Posterior vena cava (tissue), 2 donors: ENCODE data around the gene PPP3CB. TPM values are rescaled to one million over a fixed set of nuclear protein-coding genes. Genes with fewer than 3 reads are reported as not detected.
"Not testable (repeated sequence)": the region's sequence is repeated elsewhere in the genome, so short reads cannot be mapped to it uniquely, and the experiment has no call there.

Experiments
- DNase-seq: peaks from one replicate; pipeline ENCODE4 v3.0.0-alpha.2; 2020; ENCODE audit warnings: low spot score
- intact Hi-C, 2 donors: fragments of 100-400 bp; cut with DNase I; formaldehyde crosslinking; loops; one replicate each; pipeline versions ENCODE4 v1.14.1 to v1.14.2; 2022 to 2023
- total RNA-seq, 2 donors: library from RNA; stranded (reverse); fragmentation: NEBNext Ultra II Directional; extraction: Animal tissue kit (Norgen Biotek cat#: 25700); gene quantifications; one replicate each; pipeline ENCODE4 v1.2.1, GENCODE V29; 2021
- donor health status: DM: yes; HTN: yes; CAD: no.
- donor health status: DM: yes; HTN: yes; CAD: no.

The PPP3CB gene
- total RNA-seq, 2 donors from 2014 or later, result 70.4 to 76.3 TPM

DNA sequence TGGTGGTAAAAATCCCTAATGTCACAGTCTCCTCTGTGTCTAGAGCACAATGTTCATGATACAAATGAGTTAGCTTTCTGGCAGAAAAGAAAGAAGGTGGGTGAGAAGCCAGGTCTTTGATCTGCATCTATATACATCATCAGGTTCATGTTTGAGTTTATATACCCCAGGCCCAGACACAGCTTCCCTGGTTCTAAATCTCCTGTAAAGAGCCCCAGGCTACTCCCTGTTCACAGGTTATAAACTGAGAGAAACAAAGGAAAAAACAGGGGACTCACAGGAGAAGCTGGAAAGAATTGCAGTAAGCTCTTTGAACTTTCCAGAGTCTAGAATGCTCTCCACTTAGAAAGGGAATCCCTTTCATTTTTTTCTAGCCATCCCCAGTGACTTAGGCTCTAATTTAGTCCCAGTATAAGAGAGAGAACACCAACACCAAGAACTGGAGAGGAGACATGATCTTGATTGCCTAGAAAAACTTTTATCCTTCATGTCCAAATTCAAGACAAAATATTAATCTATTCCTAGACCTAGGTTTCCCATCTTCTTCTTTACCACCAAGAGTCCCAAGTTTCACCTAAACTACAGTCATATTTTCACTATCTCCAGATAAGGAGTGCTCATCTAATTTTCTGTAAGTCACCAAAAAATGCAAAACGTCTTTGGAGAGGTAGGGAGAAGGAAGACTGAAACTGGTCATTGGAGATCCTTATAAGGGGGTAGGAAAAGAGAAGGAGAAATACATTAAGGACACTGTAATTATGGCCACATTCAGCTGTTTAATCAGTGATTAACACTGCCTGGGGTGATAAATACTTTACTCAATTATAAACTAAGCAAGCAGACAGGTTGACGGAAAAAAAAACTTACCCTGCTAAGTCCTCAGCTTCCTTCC is 62.9 kb downstream of the PPP3CB start:
- DNase-seq, result no peak
- intact Hi-C loops, result no loop called here

GRCh38 chr10:73426318-73426717 is 69.5 kb downstream of the PPP3CB start:
- no peak for DNase-seq
- intact Hi-C loops, result no loop called here

GRCh38 chr10:73424478-73424877 is 71.3 kb downstream of the PPP3CB start:
- intact Hi-C loops, result no loop called here
- DNase-seq, result no peak

GRCh38 chr10:73423309-73423708 is 72.5 kb downstream of the PPP3CB start:
- intact Hi-C loops, result no loop called here
- no peak for DNase-seq

GRCh38 chr10:73416571-73416970 is 79.3 kb downstream of the PPP3CB start:
- intact Hi-C loops, result no loop called here
- DNase-seq, result no peak

GRCh38 chr10:73414230-73414945 is 81.4 kb downstream of the PPP3CB start:
- no peak for DNase-seq
- intact Hi-C loops, result no loop called here

DNA sequence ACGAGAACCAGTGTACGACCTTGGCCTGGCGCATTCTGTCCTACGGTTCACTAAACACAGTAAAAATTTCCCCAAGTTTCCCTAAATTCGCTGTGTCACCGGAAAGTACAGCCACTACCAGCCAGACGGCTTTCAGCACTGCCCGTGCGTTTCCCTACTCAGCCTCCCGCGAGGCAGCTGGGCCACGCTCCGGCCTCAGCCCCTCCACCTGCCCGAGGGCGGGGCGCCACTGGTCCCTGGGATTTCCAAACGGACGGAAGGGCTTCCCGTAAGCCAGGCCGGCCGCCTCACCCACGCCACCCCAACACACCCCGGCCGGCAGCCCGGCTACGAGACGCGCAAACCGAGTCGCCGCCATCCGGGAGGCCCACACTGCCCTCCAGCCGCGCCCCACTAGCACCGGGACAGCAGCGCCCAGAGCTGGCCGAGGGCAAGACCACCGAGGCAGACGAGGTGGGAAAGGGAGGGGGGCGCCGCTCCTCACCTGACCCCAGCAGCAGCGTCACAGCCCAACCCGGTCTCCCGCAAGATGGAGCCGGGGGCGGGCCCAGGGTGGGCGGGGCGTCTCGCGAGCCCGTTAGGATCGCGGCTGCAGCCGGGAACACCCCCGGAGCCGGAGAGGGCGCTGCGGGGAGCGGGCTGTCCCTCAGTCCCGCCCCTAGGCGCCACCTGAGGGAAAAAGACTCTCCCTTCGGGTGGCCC is 82.1 kb downstream of the PPP3CB start, which contains the start of gene ANXA7:
Gene ANXA7, minus strand, starts transcription at position 531 of the 702 bp plus-strand sequence. CDS start 13,202 bp downstream, outside the sequence.
- peak; percentile 98 for DNase-seq
- intact Hi-C loops, result no loop called here

DNA sequence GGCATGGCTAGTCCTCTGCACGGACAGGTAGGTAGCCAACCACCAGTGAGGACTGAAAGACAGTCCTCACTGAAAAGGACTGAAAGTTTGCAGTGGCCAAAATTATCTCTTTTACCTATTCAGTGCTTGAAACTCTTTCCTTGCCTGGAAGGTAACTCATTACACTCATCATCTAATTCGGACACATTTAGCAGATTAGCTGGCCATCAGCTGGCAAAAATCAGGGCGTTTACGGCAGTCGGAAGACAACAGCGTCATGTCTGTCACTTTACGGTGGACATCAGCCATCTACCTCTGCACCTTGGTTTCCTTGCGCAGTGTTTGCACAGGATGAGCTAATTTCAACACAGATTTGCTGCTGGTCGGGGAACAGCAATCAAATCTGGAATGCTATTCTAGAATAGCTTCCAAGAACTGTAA is 82.7 kb downstream of the PPP3CB start:
- no peak for DNase-seq
- intact Hi-C loops, result no loop called here

- DNase-seq, result no peak
- intact Hi-C loops, result no loop called here
Measured at GRCh38 chr10:73410897-73411296, 84.9 kb downstream of the PPP3CB start.

- intact Hi-C loops, result no loop called here
- no peak for DNase-seq
Measured at GRCh38 chr10:73408978-73409521, 86.8 kb downstream of the PPP3CB start.

DNA sequence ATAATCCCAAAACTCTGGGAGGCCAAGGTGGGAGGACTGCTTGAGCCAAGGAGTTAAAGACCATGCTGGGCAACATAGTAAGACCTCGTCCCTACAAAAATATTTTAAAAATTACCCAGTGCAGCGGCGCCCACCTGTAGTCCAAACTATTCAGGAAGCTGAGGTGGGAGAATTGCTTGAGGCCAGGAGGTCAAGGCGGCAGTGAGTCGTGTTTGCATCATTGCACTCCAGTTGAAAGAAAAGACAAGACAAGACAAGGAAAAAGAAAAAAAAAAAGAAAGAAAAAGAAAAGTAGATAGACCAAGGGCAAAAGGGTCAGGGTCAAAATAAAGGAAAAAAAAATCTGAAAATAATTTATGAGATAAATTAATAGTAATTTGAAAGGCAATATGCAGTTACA is 87.8 kb downstream of the PPP3CB start:
- intact Hi-C loops, result no loop called here

GRCh38 chr10:73407495-73407894 is 88.3 kb downstream of the PPP3CB start:
- intact Hi-C loops, result no loop called here
- no peak for DNase-seq

More for the DNA sequence above, 87.8 kb downstream of the PPP3CB start:
- DNase-seq, result no peak

GRCh38 chr10:73406846-73407245 is 89.0 kb downstream of the PPP3CB start:
- DNase-seq, result no peak

DNA sequence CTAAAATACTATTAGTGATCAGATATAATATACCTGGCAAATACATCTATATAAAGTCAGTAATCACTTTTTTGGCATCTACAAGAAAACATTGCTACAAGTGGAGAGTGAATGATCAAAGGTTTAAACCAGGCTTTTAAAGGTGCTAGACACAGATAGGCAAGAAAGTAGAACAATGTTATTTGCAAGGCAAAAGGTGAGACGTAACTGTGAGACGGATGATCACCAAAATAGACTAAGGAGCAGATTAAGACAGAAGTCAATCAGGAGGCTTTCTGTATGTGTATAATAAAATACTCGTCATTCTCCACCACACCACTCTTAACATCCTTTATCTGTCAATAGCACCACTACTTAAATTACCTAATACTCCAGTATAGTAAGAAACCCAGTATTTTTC is 90.3 kb downstream of the PPP3CB start:
- DNase-seq, result no peak
- intact Hi-C loops, result no loop called here

More at GRCh38 chr10:73406846-73407245, 89.0 kb downstream of the PPP3CB start:
- intact Hi-C loops, result no loop called here

- DNase-seq, result no peak
- intact Hi-C loops, result no loop called here
Measured at GRCh38 chr10:73404690-73405089, 91.1 kb downstream of the PPP3CB start.

GRCh38 chr10:73401636-73402035 is 94.2 kb downstream of the PPP3CB start:
- DNase-seq, result no peak
- intact Hi-C loops, result no loop called here

DNA sequence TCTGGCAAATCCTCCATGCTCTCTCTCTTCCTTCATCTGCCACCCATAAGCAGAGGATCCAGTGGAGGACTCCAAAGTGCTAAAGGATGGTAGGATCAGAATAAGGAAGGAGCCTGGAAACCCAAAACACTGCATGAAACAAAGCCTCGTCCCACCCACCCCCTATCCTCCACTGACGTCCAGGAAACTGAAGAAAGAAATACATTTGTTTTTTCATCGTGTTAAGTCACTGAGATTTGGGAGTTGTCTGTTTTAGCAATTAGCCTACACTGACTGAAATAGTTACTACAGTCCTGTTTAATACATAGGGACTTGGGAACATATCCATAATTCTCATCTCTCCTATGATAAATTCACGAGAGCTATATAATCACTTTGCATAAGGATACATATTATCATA is 96.8 kb downstream of the PPP3CB start:
- DNase-seq, result no peak
- intact Hi-C loops, result no loop called here

DNA sequence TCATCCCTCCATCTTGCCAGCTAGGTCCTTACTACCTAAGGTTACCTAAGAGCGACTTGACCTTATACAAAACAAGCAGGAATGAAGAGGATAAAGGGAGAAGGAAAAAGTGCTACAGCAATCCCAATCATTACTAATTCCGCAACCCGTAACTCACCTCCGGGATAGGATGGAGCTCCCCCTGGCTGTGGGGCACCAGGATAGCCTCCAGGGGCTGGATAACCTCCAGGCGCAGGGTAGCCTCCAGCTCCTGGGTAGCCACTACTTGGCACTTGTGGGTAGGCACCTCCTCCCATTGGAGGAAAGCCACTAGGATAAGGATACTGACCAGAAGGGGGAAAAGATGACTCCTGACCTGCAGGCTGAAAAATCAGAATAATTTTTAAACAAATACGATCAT is 97.8 kb downstream of the PPP3CB start:
- DNase-seq, result no peak
- intact Hi-C loops, result no loop called here

DNA sequence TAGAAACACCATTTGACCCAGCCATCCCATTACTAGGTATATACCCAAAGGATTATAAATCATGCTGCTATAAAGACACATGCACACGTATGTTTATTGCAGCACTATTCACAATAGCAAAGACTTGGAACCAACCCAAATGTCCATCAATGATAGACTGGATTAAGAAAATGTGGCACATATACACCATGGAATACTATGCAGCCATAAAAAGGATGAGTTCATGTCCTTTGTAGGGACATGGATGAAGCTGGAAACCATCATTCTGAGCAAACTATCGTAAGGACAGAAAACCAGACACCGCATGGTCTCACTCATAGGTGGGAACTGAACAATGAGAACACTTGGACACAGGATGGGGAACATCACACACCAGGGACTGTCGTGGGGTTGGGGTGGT is 101.5 kb downstream of the PPP3CB start:
- intact Hi-C loops, DNase-seq: not testable (repeated sequence)

GRCh38 chr10:73388228-73388627 is 107.6 kb downstream of the PPP3CB start:
- intact Hi-C loops, result no loop called here
- DNase-seq, result no peak
